Panc1 (cell line): Measurements from ENCODE around the gene LRRC36. TPM values are rescaled to one million over a fixed set of nuclear protein-coding genes. Genes with fewer than 3 reads are reported as not detected.

Experiments used
- ATAC-seq: fragments of 200-7000 bp; cut with Tn5 transposase; 2 replicates; pipeline ENCODE4 v1.9.1; 2020; ENCODE audit warnings: mild to moderate bottlenecking, moderate library complexity
- BruUV-seq: library from RNA; stranded (reverse); fragments of 400-500 nt; replicated peaks from 2 replicates; lab custom pipeline; 2021; lab: Mats Ljungman, UMichigan
- CTCF ChIA-PET: fragments of 300-600 bp; sonication (Branson Sonifier 250); formaldehyde crosslinking; loops from one replicate; lab custom pipeline; 2022; ENCODE audit warnings: antibody characterized with exemption; lab: Charles Lee
- POLR2A ChIA-PET: fragments of 300-600 bp; sonication (Branson Sonifier 250); formaldehyde crosslinking; loops from one replicate; lab custom pipeline; 2022; ENCODE audit warnings: antibody characterized with exemption; lab: Charles Lee
- DNase-seq: peaks from one replicate; pipeline ENCODE4 v3.0.0-alpha.2; 2010; ENCODE audit warnings: low read depth, low spot score
- H3K27ac ChIP-seq: 2 replicates; pipeline ENCODE4 v1.5.1; 2011; ENCODE audit warnings: mild to moderate bottlenecking, low read length, inconsistent platforms
- H3K27me3 ChIP-seq: fragments of 200-500 bp; sonication (Bioruptor generic); 2 replicates; pipeline ENCODE4 v1.6.0; 2014; ENCODE audit warnings: low read length, inconsistent platforms; ENCODE audit not compliant: control insufficient read depth, insufficient read depth
- H3K36me3 ChIP-seq: fragments of 200-500 bp; sonication (Bioruptor generic); 2 replicates; pipeline ENCODE4 v1.5.1; 2014; ENCODE audit warnings: inconsistent platforms, mild to moderate bottlenecking, low read length, moderate library complexity; ENCODE audit not compliant: control insufficient read depth, insufficient read depth
- H3K4me1 ChIP-seq: 2 replicates; pipeline ENCODE4 v1.5.1; 2011; ENCODE audit warnings: inconsistent platforms, mild to moderate bottlenecking, low read length, moderate library complexity; ENCODE audit not compliant: control insufficient read depth, insufficient read depth
- H3K4me3 ChIP-seq, 2 experiments: 2 replicates each; pipeline ENCODE4 v1.5.1; 2011 to 2012; ENCODE audit warnings: low read depth in 2 of 2, low read length in 2 of 2, mild to moderate bottlenecking in 2 of 2, inconsistent platforms in 1 of 2, moderate library complexity in 1 of 2
- H3K9me3 ChIP-seq: fragments of 200-500 bp; sonication (Bioruptor generic); 2 replicates; pipeline ENCODE4 v1.5.1; 2014; ENCODE audit warnings: low read depth, mild to moderate bottlenecking, inconsistent platforms, low read length, moderate library complexity; ENCODE audit not compliant: control insufficient read depth, insufficient read depth
- POLR2AphosphoS5 ChIP-seq: IDR thresholded peaks from 2 replicates; pipeline ENCODE4 v1.6.1; 2012; ENCODE audit warnings: mild to moderate bottlenecking, low read depth, low read length, moderate library complexity
- SIN3A ChIP-seq: IDR thresholded peaks from 2 replicates; pipeline ENCODE4 v1.6.1; 2012; ENCODE audit warnings: low read depth, mild to moderate bottlenecking, low read length, moderate library complexity, borderline replicate concordance; ENCODE audit not compliant: insufficient read depth
- TCF7L2 ChIP-seq: IDR thresholded peaks from 2 replicates; pipeline ENCODE4 v1.6.1; 2011; ENCODE audit warnings: mild to moderate bottlenecking, low read depth, low read length, inconsistent platforms
- in situ Hi-C: cut with HindIII; loops from 2 replicates; pipeline ENCODE4 v1.10.0; 2016; ENCODE audit warnings: low sequenced_read_pairs, low pct_unique_long_range_greater_than_20kb
- intact Hi-C: fragments of 100-400 bp; cut with micrococcal nuclease; formaldehyde crosslinking; loops from one replicate; pipeline ENCODE4 v1.10.0; 2022; ENCODE audit not compliant: unreplicated experiment
- total RNA-seq: library from RNA; stranded (reverse); gene quantifications from one replicate; pipeline ENCODE4 v1.2.1, GENCODE V29; 2021; ENCODE audit not compliant: unreplicated experiment
- TF ChIP-seq, protein P1 (sequence below), 2 experiments: IDR thresholded peaks; 2 replicates each; pipeline ENCODE4 v1.6.1; 2011 to 2012; ENCODE audit warnings: low read depth in 2 of 2, control low read depth in 1 of 2, low read length in 1 of 2, mild to moderate bottlenecking in 1 of 2, moderate library complexity in 1 of 2; ENCODE audit not compliant: insufficient read depth in 1 of 2
- TF ChIP-seq, protein P2 (sequence below): fragments of 450-650 bp; IDR thresholded peaks from 2 replicates; pipeline ENCODE4 v1.5.1; 2017; ENCODE audit warnings: mild to moderate bottlenecking

The LRRC36 gene
- total RNA-seq, 1 experiment from 2014 or later, result 0.54 TPM

DNA sequence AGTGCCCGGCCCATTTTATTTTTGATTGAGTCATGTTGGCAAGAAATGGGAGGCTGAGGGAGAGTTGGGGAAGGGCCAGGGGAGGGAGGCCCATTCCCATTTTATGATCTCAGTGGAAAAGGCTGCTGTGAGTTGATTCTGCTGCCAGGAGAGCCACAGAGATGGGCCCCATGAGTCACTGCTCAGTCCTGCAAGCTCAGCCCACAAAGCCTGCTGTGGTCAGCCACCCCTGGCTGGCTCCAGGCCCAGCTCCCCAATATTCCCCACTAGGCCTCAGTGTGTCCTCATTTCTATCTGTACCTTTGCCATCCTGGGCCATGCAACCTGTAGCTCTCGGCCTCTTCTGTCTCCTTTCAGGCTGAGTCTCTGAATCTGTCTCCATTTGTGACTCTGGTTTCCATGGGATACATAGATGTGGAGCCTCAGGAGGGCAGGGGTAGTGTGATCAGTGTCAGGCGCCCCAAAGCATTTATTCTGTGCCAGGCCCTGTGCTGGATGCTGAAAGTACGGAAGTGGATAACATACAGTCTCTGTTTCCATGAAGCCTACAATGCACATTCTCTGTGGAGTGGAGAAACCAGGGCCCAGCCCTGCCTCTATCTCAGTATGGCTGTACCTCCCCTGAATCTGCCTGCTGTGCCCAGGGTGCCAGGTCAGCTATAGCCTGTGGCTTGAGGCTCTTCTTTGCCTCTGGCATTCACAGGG, 49.2 kb upstream of the LRRC36 start:
- Histone ChIP-seq H3K4me3 (peak overlapping the region; percentile 43 to 62; a peak in 3 of 4 replicates), H3K36me3 (no peaks in the 10 kb centered on the region; the same call in 1 of the 2 replicates), H3K27ac (peak overlapping the region; percentile 48; the same call in 1 of the 2 replicates), H3K9me3 (no peaks in the 10 kb centered on the region), H3K4me1 (peaks cover 6% of the 10 kb centered on the region; the same call in 1 of the 2 replicates), H3K27me3 (no peaks in the 10 kb centered on the region)
- CTCF ChIA-PET, result no interaction called here
- intact Hi-C loops (no loop called here), in situ Hi-C loops (no loop called here)
- DNase-seq (peak; percentile 81), ATAC-seq (peak; percentile 53)
- no TSS peak for BruUV-seq
- TF ChIP-seq, protein P1, sequence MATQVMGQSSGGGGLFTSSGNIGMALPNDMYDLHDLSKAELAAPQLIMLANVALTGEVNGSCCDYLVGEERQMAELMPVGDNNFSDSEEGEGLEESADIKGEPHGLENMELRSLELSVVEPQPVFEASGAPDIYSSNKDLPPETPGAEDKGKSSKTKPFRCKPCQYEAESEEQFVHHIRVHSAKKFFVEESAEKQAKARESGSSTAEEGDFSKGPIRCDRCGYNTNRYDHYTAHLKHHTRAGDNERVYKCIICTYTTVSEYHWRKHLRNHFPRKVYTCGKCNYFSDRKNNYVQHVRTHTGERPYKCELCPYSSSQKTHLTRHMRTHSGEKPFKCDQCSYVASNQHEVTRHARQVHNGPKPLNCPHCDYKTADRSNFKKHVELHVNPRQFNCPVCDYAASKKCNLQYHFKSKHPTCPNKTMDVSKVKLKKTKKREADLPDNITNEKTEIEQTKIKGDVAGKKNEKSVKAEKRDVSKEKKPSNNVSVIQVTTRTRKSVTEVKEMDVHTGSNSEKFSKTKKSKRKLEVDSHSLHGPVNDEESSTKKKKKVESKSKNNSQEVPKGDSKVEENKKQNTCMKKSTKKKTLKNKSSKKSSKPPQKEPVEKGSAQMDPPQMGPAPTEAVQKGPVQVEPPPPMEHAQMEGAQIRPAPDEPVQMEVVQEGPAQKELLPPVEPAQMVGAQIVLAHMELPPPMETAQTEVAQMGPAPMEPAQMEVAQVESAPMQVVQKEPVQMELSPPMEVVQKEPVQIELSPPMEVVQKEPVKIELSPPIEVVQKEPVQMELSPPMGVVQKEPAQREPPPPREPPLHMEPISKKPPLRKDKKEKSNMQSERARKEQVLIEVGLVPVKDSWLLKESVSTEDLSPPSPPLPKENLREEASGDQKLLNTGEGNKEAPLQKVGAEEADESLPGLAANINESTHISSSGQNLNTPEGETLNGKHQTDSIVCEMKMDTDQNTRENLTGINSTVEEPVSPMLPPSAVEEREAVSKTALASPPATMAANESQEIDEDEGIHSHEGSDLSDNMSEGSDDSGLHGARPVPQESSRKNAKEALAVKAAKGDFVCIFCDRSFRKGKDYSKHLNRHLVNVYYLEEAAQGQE (IDR thresholded peaks at IDR 0.05; ENCODE audit: insufficient read depth in 1 of 2, low read depth in 2 of 2, low read length in 1 of 2), result no peak
- TF ChIP-seq TCF7L2 (no peak), POLR2AphosphoS5 (no peak), SIN3A (no peak)
- TF ChIP-seq, protein P2, sequence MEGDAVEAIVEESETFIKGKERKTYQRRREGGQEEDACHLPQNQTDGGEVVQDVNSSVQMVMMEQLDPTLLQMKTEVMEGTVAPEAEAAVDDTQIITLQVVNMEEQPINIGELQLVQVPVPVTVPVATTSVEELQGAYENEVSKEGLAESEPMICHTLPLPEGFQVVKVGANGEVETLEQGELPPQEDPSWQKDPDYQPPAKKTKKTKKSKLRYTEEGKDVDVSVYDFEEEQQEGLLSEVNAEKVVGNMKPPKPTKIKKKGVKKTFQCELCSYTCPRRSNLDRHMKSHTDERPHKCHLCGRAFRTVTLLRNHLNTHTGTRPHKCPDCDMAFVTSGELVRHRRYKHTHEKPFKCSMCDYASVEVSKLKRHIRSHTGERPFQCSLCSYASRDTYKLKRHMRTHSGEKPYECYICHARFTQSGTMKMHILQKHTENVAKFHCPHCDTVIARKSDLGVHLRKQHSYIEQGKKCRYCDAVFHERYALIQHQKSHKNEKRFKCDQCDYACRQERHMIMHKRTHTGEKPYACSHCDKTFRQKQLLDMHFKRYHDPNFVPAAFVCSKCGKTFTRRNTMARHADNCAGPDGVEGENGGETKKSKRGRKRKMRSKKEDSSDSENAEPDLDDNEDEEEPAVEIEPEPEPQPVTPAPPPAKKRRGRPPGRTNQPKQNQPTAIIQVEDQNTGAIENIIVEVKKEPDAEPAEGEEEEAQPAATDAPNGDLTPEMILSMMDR, result no peak
- POLR2A ChIA-PET, result no interaction called here

DNA sequence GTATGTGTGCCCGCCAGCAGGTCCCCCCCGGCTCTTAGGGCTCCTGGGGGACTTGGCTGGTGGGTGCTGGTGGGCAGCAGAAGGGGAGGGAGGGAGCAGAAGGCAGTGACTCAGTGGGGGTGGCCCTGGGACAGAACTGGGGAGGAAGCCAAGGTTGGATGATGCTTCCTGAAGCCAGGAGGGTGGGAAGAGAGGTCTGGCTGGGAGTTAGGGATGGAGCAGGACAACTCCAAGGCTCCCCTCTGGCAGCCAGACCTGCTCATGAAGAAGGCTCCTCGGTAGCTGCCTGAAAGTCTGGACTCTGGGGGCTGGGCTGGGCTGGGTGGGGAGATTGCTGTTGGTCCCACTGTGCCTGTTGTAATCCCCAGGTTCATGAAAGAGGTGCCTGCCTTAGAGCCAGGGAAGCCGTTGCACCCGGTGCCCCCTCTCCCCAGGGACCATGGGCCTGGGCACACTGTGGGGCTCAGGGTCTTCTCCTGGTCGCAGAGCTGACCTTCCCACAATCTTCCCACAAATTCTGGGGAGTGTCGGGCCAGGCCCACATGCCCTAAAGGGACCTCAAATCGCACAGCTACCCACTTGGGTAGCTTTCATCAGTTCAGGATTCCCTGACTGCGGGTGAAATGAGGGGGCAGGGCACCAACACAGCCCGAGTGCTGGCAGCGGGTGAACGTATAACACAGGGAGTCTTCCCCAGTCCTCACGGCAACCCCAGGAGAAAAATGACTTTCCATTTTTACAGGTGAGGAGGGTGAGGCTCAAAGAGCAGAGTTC, 48.4 kb upstream of the LRRC36 start:
- POLR2A ChIA-PET, result no interaction called here
- peaks cover 6% of the 10 kb centered on the region; the same call in 1 of the 2 replicates for H3K4me1 ChIP-seq
- no TSS peak for BruUV-seq

More for the DNA sequence above, 48.4 kb upstream of the LRRC36 start:
- intact Hi-C loops, result no loop called here
- no peaks in the 10 kb centered on the region for H3K9me3 ChIP-seq
- ATAC-seq, result peak; percentile 9; the same call in 1 of the 2 replicates
- no peak for DNase-seq
- peak overlapping the region; percentile 48 for H3K27ac ChIP-seq
- TF ChIP-seq SIN3A (no peak), TCF7L2 (no peak), POLR2AphosphoS5 (no peak)
- TF ChIP-seq, protein P2, result no peak
- TF ChIP-seq, protein P1 (IDR thresholded peaks at IDR 0.05; ENCODE audit: insufficient read depth in 1 of 2, low read depth in 2 of 2, low read length in 1 of 2), result no peak
- in situ Hi-C loops, result no loop called here
- no peaks in the 10 kb centered on the region for H3K27me3 ChIP-seq
- CTCF ChIA-PET, result no interaction called here
- no peaks in the 10 kb centered on the region; the same call in 1 of the 2 replicates for H3K36me3 ChIP-seq
- H3K4me3 ChIP-seq, result peak overlapping the region; percentile 43 to 62
